ENCODE measurements around the gene TNK2.

GRCh38 chr3:195884691-195885035 is 23.7 kb downstream of the TNK2 start:
- no peak for TF ChIP-seq CTCF (IDR thresholded peaks at IDR 0.05)
- TF ChIP-seq POLR2AphosphoS5 (IDR thresholded peaks at IDR 0.05; ENCODE audit: low read depth, low read length), result no peak
- no peak for TF ChIP-seq REST (IDR thresholded peaks at IDR 0.05; ENCODE audit: insufficient read depth in 1 of 2, low read depth in 2 of 2, low read length in 1 of 2)
- no peak for TF ChIP-seq SIN3A (IDR thresholded peaks at IDR 0.05; ENCODE audit: borderline replicate concordance, insufficient read depth, low read depth, low read length)
- TF ChIP-seq TCF7L2 (IDR thresholded peaks at IDR 0.05; ENCODE audit: low read depth, low read length), result no peak

Data from Panc1 (cell line).